H1 (cell line): ENCODE results near the gene TBC1D7. TPM values are rescaled to one million over a fixed set of nuclear protein-coding genes. Genes with fewer than 3 reads are reported as not detected.

Experiments
- CTCF ChIA-PET: fragments of 300-600 bp; sonication (Branson Sonifier 250); formaldehyde crosslinking; loops from one replicate; lab custom pipeline; 2021; ENCODE audit not compliant: partially characterized antibody; lab: Charles Lee
- POLR2A ChIA-PET: fragments of 300-600 bp; sonication (Branson Sonifier 250); formaldehyde crosslinking; loops from one replicate; lab custom pipeline; 2021; ENCODE audit warnings: inconsistent platforms; ENCODE audit not compliant: partially characterized antibody; lab: Charles Lee
- DNase-seq, 2 experiments: peaks; one replicate each; pipeline versions ENCODE4 v3.0.0 to v3.0.0-alpha.2; 2010 to 2022; ENCODE audit warnings: low spot score in 2 of 2, low read depth in 1 of 2, mixed read lengths in 1 of 2
- FAIRE-seq: peaks from 2 replicates; lab custom pipeline; 2011; peaks lifted over from hg19 to GRCh38; lab: Jason Lieb, UNC
- H2AFZ ChIP-seq: 2 replicates; pipeline ENCODE4 v1.8.1; 2012; ENCODE audit warnings: low read length, inconsistent platforms
- H2AK5ac ChIP-seq: 2 replicates; pipeline ENCODE4 v1.6.1; 2013; ENCODE audit warnings: low read depth, low read length
- H2BK120ac ChIP-seq: replicated peaks from 2 replicates; pipeline ENCODE3; 2013; ENCODE audit warnings: low read depth, low read length, inconsistent platforms
- H2BK12ac ChIP-seq: 2 replicates; pipeline ENCODE4 v1.6.1; 2013; ENCODE audit warnings: low read depth, low read length
- H2BK15ac ChIP-seq: 2 replicates; pipeline ENCODE4 v1.6.1; 2013; ENCODE audit warnings: low read length
- H2BK20ac ChIP-seq: 2 replicates; pipeline ENCODE4 v1.6.1; 2013; ENCODE audit warnings: low read length
- H2BK5ac ChIP-seq: 2 replicates; pipeline ENCODE4 v1.6.1; 2013; ENCODE audit warnings: low read depth, low read length
- H3K14ac ChIP-seq: 2 replicates; pipeline ENCODE4 v1.6.1; 2013; ENCODE audit warnings: inconsistent platforms; ENCODE audit not compliant: insufficient read length
- H3K18ac ChIP-seq: 2 replicates; pipeline ENCODE4 v1.6.1; 2013; ENCODE audit warnings: low read length; ENCODE audit errors: extremely low read depth
- H3K23ac ChIP-seq: 2 replicates; pipeline ENCODE4 v1.6.1; 2013; ENCODE audit warnings: inconsistent platforms; ENCODE audit not compliant: insufficient read length
- H3K23me2 ChIP-seq: 2 replicates; pipeline ENCODE4 v1.6.1; 2013; ENCODE audit warnings: low read depth, low read length
- H3K27ac ChIP-seq: 2 replicates; pipeline ENCODE4 v1.6.1; 2011; ENCODE audit warnings: low read depth, low read length, inconsistent platforms
- H3K27me3 ChIP-seq, 4 experiments: replicated peaks in 1 of 4; 1 replicate in 1 of 4; 2 replicates in 3 of 4; pipeline versions ENCODE4 v1.6.1 to v1.8.1; 2011 to 2013; ENCODE audit warnings: low read length in 3 of 4, mild to moderate bottlenecking in 3 of 4, inconsistent platforms in 2 of 4, mixed read lengths in 2 of 4, moderate library complexity in 1 of 4; ENCODE audit not compliant: control insufficient read depth in 3 of 4, insufficient read depth in 3 of 4; ENCODE audit errors: extremely low read depth in 1 of 4
- H3K36me3 ChIP-seq, 4 experiments: 2 replicates each; pipeline versions ENCODE4 v1.6.1 to v1.8.1; 2011 to 2013; ENCODE audit warnings: mild to moderate bottlenecking in 4 of 4, low read length in 3 of 4, moderate library complexity in 2 of 4, control low read depth in 1 of 4, inconsistent platforms in 1 of 4; ENCODE audit not compliant: insufficient read depth in 4 of 4, control insufficient read depth in 2 of 4
- H3K4ac ChIP-seq: replicated peaks from 2 replicates; pipeline ENCODE3; 2013; ENCODE audit warnings: low read length, low read depth, mixed read lengths, inconsistent platforms; ENCODE audit not compliant: insufficient read length
- H3K4me1 ChIP-seq, 4 experiments: replicated peaks in 1 of 4; 1 replicate in 1 of 4; 2 replicates in 3 of 4; pipeline versions ENCODE4 v1.6.1 to v1.8.1; 2011 to 2013; ENCODE audit warnings: low read length in 3 of 4, inconsistent platforms in 2 of 4, mixed read lengths in 1 of 4; ENCODE audit not compliant: insufficient read depth in 4 of 4, control insufficient read depth in 3 of 4
- H3K4me2 ChIP-seq, 2 experiments: 2 replicates each; pipeline versions ENCODE4 v1.6.1 to v1.8.1; 2011 to 2013; ENCODE audit warnings: low read depth in 2 of 2, low read length in 2 of 2, control low read depth in 1 of 2, inconsistent platforms in 1 of 2, mild to moderate bottlenecking in 1 of 2; ENCODE audit not compliant: insufficient read depth in 1 of 2
- H3K4me3 ChIP-seq, 4 experiments: fragments of 200-600, 300-600 bp in 1 of 4; sonication (generic), shearing (Covaris generic), sonication (Bioruptor Twin) in 1 of 4; 2 replicates each; pipeline versions ENCODE4 v1.5.1 to v1.8.1; 2011 to 2016; ENCODE audit warnings: low read length in 4 of 4, low read depth in 3 of 4, control low read depth in 2 of 4, inconsistent platforms in 2 of 4, mild to moderate bottlenecking in 2 of 4, mixed read lengths in 1 of 4, moderate library complexity in 1 of 4; ENCODE audit not compliant: insufficient read depth in 2 of 4; ENCODE audit errors: extremely low read depth in 1 of 4
- H3K56ac ChIP-seq: replicated peaks from 2 replicates; pipeline ENCODE3; 2013; ENCODE audit warnings: low read depth, mild to moderate bottlenecking, mixed read lengths, low read length, inconsistent platforms; ENCODE audit not compliant: insufficient read length
- H3K79me1 ChIP-seq: 2 replicates; pipeline ENCODE4 v1.6.1; 2013; ENCODE audit warnings: low read depth, low read length, control low read depth
- H3K79me2 ChIP-seq, 2 experiments: 2 replicates each; pipeline versions ENCODE4 v1.6.1 to v1.8.1; 2012 to 2013; ENCODE audit warnings: low read length in 2 of 2, mild to moderate bottlenecking in 2 of 2, inconsistent platforms in 1 of 2; ENCODE audit not compliant: insufficient read depth in 2 of 2, control insufficient read depth in 1 of 2
- H3K9ac ChIP-seq, 4 experiments: replicated peaks in 1 of 4; 1 replicate in 1 of 4; 2 replicates in 3 of 4; pipeline versions ENCODE4 v1.6.1 to v1.8.1; 2011 to 2013; ENCODE audit warnings: low read depth in 3 of 4, low read length in 3 of 4, control low read depth in 2 of 4, mild to moderate bottlenecking in 2 of 4, moderate library complexity in 2 of 4, inconsistent platforms in 1 of 4; ENCODE audit errors: extremely low read depth in 1 of 4
- H3K9me3 ChIP-seq, 2 experiments: 2 replicates each; pipeline versions ENCODE4 v1.6.1 to v1.8.1; 2012 to 2013; ENCODE audit warnings: mild to moderate bottlenecking in 2 of 2, moderate library complexity in 2 of 2, control low read depth in 1 of 2, inconsistent platforms in 1 of 2, low read depth in 1 of 2, low read length in 1 of 2, mixed read lengths in 1 of 2; ENCODE audit not compliant: insufficient read depth in 2 of 2
- H4K20me1 ChIP-seq, 2 experiments: replicated peaks in 1 of 2; 2 replicates each; pipeline versions ENCODE3 to v1.8.1; 2011 to 2013; ENCODE audit warnings: inconsistent platforms in 2 of 2, low read length in 2 of 2, mild to moderate bottlenecking in 1 of 2; ENCODE audit not compliant: insufficient read depth in 2 of 2, control insufficient read depth in 1 of 2
- H4K5ac ChIP-seq: 2 replicates; pipeline ENCODE4 v1.6.1; 2013; ENCODE audit warnings: low read length, low read depth, mixed read lengths, inconsistent platforms; ENCODE audit not compliant: insufficient read length
- H4K8ac ChIP-seq: 2 replicates; pipeline ENCODE4 v1.8.0; 2013; ENCODE audit warnings: mild to moderate bottlenecking, moderate library complexity, low read length, inconsistent platforms; ENCODE audit not compliant: insufficient read depth; ENCODE audit errors: extremely low read depth
- H4K91ac ChIP-seq: replicated peaks from 2 replicates; pipeline ENCODE3; 2013; ENCODE audit warnings: low read length, mixed read lengths, inconsistent platforms; ENCODE audit not compliant: insufficient read length
- ASH2L ChIP-seq: fragments of 200-600, 300-600 bp; sonication (generic); IDR thresholded peaks from one replicate; pipeline ENCODE4 v1.7.1; 2017; ENCODE audit warnings: low read length
- PHF8 ChIP-seq: fragments of 200-600 bp; sonication (generic); conservative IDR thresholded peaks from 2 replicates; pipeline ENCODE4 v1.7.1; 2012; ENCODE audit warnings: low read depth, mild to moderate bottlenecking, inconsistent platforms, low read length, moderate library complexity
- POU5F1 ChIP-seq: IDR thresholded peaks from 2 replicates; pipeline ENCODE4 v1.6.1; 2011; ENCODE audit warnings: low read depth, mild to moderate bottlenecking, low read length, moderate library complexity
- RBBP5 ChIP-seq: IDR thresholded peaks from 2 replicates; pipeline ENCODE4 v1.7.1; 2012; ENCODE audit warnings: low read depth, mild to moderate bottlenecking, inconsistent platforms, low read length, moderate library complexity, borderline replicate concordance
- RFX5 ChIP-seq: IDR thresholded peaks from 2 replicates; pipeline ENCODE4 v1.6.1; 2011; ENCODE audit warnings: low read depth, low read length, improper control_type of control experiment, borderline replicate concordance
- SAP30 ChIP-seq: fragments of 300-600 bp; sonication (generic); IDR thresholded peaks from 2 replicates; pipeline ENCODE4 v1.7.1; 2012; ENCODE audit warnings: low read length, moderate library complexity, mild to moderate bottlenecking, inconsistent platforms; ENCODE audit not compliant: insufficient read depth, insufficient replicate concordance
- SIN3A ChIP-seq, 2 experiments: IDR thresholded peaks in 1 of 2; conservative IDR thresholded peaks in 1 of 2; 2 replicates each; pipeline ENCODE4 v1.6.1; 2011 to 2012; ENCODE audit warnings: low read length in 2 of 2, improper control_type of control experiment in 1 of 2, low read depth in 1 of 2, mild to moderate bottlenecking in 1 of 2
- SIX5 ChIP-seq: IDR thresholded peaks from 2 replicates; pipeline ENCODE4 v1.6.1; 2011; ENCODE audit warnings: mild to moderate bottlenecking, low read depth, low read length
- SP1 ChIP-seq: IDR thresholded peaks from 2 replicates; pipeline ENCODE4 v1.6.1; 2011; ENCODE audit warnings: low read depth, low read length
- SP2 ChIP-seq: IDR thresholded peaks from 2 replicates; pipeline ENCODE4 v1.6.1; 2012; ENCODE audit warnings: mild to moderate bottlenecking, low read length, inconsistent platforms
- SUZ12 ChIP-seq: fragments of 200-600 bp; sonication (generic); IDR thresholded peaks from 2 replicates; pipeline ENCODE4 v1.6.1; 2012; ENCODE audit warnings: mild to moderate bottlenecking, inconsistent platforms, low read length, moderate library complexity, mixed read lengths
- TCF12 ChIP-seq: IDR thresholded peaks from 2 replicates; pipeline ENCODE4 v1.6.1; 2011; ENCODE audit warnings: low read depth, mild to moderate bottlenecking, low read length
- WGBS, 2 experiments: shearing (Covaris generic) in 1 of 2; methylation state at CpG; one replicate each; pipeline versions ENCODE4 v1.1.6 to v1.1.7; 2013 to 2015; ENCODE audit warnings: low lambda C conversion rate in 2 of 2, mixed read lengths in 2 of 2, inconsistent platforms in 1 of 2, low coverage in 1 of 2, missing lambda C conversion rate in 1 of 2; ENCODE audit not compliant: insufficient replicate concordance in 2 of 2, insufficient coverage in 1 of 2, insufficient read length in 1 of 2; ENCODE audit errors: extremely low coverage in 1 of 2, missing lambda C conversion rate in 1 of 2; 5-methylcytosine and 5-hydroxymethylcytosine counted together
- polyA plus RNA-seq, 7 experiments: library from polyadenylated mRNA; depleted of rRNA in 3 of 7; stranded (reverse) in 5 of 7; unstranded in 2 of 7; fragments of >200 nt in 5 of 7; fragments of 200-250 nt in 2 of 7; gene quantifications; 1 replicate in 5 of 7; 2 replicates in 1 of 7; 4 replicates in 1 of 7; pipeline versions ENCODE4 v1.2.1 to v1.2.3, GENCODE V29; 2011 to 2013; ENCODE audit warnings: missing spikeins in 2 of 7, mixed read lengths in 2 of 7
- total RNA-seq: library from RNA; stranded (reverse); fragmentation: NEBNext Ultra II Directional; extraction: Animal tissue kit (Norgen Biotek cat#: 25700); gene quantifications from 2 replicates; pipeline ENCODE4 v1.2.1, GENCODE V29; 2021

The TBC1D7 gene
- total and polyA plus RNA-seq, 2 of the 8 experiments (the other 6 are each of a cell fraction or from before 2014, with no cell fraction given), result 46.1 to 55.2 TPM

- H2BK15ac ChIP-seq, result no peak overlapping the region; the same call in 1 of the 2 replicates
- no peak overlapping the region for H3K27ac ChIP-seq
- no peaks in the 10 kb centered on the region for H3K23me2 ChIP-seq
- no peak overlapping the region for H2AFZ ChIP-seq
- H3K23ac ChIP-seq, result no peak overlapping the region
- H3K27me3 ChIP-seq, result no peaks in the 10 kb centered on the region; a peak in 1 of 7 replicates
- no peak overlapping the region for H2BK12ac ChIP-seq
- H3K14ac ChIP-seq, result no peak overlapping the region
- no peak overlapping the region for H3K4ac ChIP-seq
- ChIA-PET POLR2A (interaction anchor here (1.4 kb wide), 1 partner anchor 62 kb away, joined by 3 read pairs; no protein-coding TSS in a partner anchor), CTCF (interaction anchor here (0.9 to 1.4 kb wide), 6 partner anchors 9 to 218 kb away, joined by 3 to 4 read pairs (median 3); no protein-coding TSS in a partner anchor)
- peaks cover 0 to 3% of the 10 kb centered on the region in 2 experiments; a peak in 1 of 4 replicates for H3K9me3 ChIP-seq
- H2BK20ac ChIP-seq, result no peak overlapping the region
- DNase-seq (no peak), FAIRE-seq (no peak)
- no peak overlapping the region for H4K5ac ChIP-seq
- H4K91ac ChIP-seq, result no peak overlapping the region
- no peaks in the 10 kb centered on the region for H4K20me1 ChIP-seq
- H3K18ac ChIP-seq, result no peak overlapping the region
- H2AK5ac ChIP-seq, result no peak overlapping the region; the same call in 1 of the 2 replicates
- H2BK120ac ChIP-seq, result no peak overlapping the region
- no peaks in the 10 kb centered on the region for H3K79me1 ChIP-seq
- no peaks in the 10 kb centered on the region for H3K79me2 ChIP-seq
- no peaks in the 10 kb centered on the region for H3K36me3 ChIP-seq
- no peak overlapping the region for H3K56ac ChIP-seq
- 89% methylated on average over 7 of the region's 7 CpGs; no CpG with 5 or more reads in 1 of the 2 experiments for WGBS, 2 experiments
- peaks cover 6 to 20% (median 16%) of the 10 kb centered on the region in 4 experiments; a peak in 6 of 7 replicates for H3K4me1 ChIP-seq
- H4K8ac ChIP-seq, result no peak overlapping the region
- H3K9ac ChIP-seq, result no peak overlapping the region
- no peak overlapping the region for H3K4me3 ChIP-seq
- H3K4me2 ChIP-seq, result no peak overlapping the region
- no peak overlapping the region for H2BK5ac ChIP-seq
- TF ChIP-seq SIX5, result no peak
- no peak for TF ChIP-seq SUZ12
- TF ChIP-seq SAP30, result no peak
- TF ChIP-seq RBBP5, result no peak
- TF ChIP-seq SIN3A (conservative IDR thresholded peaks at IDR 0.05 in 1 of 2, IDR thresholded peaks at IDR 0.05 in 1 of 2; ENCODE audit: low read depth in 1 of 2, low read length in 2 of 2), result no peak
- TF ChIP-seq RFX5, result no peak
- TF ChIP-seq SP1, result no peak
- TF ChIP-seq ASH2L, result no peak
- no peak for TF ChIP-seq PHF8
- TF ChIP-seq SP2, result no peak
- TF ChIP-seq POU5F1, result no peak
- no peak for TF ChIP-seq TCF12
Measured at GRCh38 chr6:13355043-13355945, 27.0 kb upstream of the TBC1D7 start.
